ENCODE measurements around the gene CTAG1A.

DNA sequence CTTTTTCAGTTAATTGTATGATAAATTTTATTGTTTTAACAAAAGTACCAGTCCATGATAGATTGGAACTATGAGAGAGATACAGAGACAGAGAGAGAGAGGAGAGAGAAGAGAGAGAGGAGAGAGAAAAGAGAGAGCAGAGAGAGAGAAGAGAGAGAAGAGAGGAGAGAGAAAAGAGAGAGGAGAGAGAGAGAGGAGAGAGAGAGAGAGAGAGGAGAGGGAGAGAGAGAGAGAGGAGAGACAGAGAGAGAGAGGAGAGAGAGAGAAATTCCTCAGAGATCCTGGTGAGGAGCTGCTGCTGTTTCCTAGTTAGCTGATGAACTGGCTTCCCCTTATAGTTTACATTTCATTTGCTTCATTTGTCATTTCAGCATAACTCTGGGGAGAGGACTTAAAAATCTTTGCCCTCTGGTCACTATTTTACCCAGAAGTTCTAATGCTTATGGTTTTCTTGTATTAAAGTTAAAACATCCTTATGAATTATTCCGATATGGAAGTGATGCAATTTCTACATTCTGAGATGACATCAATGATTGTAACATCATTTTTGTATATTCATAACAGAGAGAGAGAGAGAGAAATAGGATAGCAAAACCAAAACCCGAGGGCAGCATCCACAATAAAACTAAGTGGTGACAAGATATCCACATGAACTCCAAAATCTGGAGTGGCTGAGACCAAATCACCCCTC is 10.8 kb downstream of the CTAG1A start:
- TF ChIP-seq POLR2AphosphoS5 (IDR thresholded peaks at IDR 0.05; ENCODE audit: borderline replicate concordance, low read depth, low read length) (no peak), EZH2 (IDR thresholded peaks at IDR 0.05) (no peak), FOXP2 (optimal IDR thresholded peaks at IDR 0.05; ENCODE audit: control extremely low read depth, extremely low read length, insufficient read depth) (no peak)

Measured in SK-N-MC (cell line).